GM19023 (cell line): Measurements from ENCODE around the gene PNMA8A.
"Not testable (repeated sequence)": the region's sequence is repeated elsewhere in the genome, so short reads cannot be mapped to it uniquely, and the experiment has no call there.

Source experiments
- ATAC-seq: cut with Tn5 transposase; IDR thresholded peaks from one replicate; pipeline ENCODE4 v1.9.1; 2021; ENCODE audit warnings: mild to moderate bottlenecking, moderate library complexity; ENCODE audit not compliant: unreplicated experiment

PNMA8A gene

DNA sequence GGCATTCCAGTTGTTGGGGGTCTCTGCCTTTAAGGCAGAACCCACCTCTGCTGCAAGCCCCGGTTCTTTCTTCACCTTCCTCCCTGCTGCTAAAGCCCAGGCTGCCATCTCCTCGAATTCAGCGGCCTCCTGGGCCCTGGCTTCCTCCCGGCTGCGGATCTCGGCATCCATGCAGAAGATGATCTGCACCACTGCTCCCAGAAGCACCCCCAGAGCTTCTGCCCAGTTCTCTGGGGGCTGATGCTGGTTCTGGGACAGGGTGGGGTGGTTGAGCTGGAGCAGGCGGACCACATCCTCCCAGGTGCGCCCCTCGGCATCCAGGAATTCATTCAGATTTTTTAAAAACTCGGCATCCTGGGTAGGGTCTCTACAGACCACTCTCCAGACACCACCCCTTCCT is 987 bp downstream of the PNMA8A start:
- ATAC-seq = no peak

DNA sequence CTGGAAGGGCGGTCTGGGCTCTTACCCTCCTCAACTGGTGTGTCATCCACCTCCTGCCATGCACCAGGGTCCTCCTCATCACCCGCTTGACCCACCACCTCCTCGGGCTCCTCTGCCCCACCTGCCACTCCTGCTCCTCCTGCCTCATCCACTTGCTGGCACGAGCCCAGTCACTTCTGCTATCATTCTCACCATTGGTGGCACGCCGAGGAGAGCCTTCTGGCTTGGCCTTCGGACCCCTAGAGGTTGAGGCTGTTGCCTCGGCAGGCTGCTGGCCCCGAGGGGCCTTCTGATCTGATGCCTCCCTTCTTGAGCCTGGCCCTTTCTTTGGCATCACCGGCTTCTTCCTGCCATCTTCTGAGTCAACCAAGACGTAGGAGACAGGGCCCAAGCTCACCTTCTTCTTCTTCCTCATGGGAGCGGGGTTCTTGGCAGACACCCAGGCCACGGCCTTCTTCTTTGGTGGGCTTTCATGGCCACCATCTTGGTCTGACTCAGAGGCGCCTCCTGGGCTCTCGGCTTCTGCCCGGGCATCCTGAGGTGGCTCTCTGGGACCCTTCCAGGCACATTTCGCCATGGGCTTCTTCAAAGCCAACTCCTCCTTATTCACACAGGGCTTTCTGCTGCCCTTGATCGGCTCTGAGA is 1.7 kb downstream of the PNMA8A start:
- no peak for ATAC-seq

- no peak for ATAC-seq
Observed at GRCh38 chr19:46466536-46467196, 4.7 kb downstream of the PNMA8A start.

- no peak for ATAC-seq
Observed at GRCh38 chr19:46463516-46463915, 7.8 kb downstream of the PNMA8A start.

DNA sequence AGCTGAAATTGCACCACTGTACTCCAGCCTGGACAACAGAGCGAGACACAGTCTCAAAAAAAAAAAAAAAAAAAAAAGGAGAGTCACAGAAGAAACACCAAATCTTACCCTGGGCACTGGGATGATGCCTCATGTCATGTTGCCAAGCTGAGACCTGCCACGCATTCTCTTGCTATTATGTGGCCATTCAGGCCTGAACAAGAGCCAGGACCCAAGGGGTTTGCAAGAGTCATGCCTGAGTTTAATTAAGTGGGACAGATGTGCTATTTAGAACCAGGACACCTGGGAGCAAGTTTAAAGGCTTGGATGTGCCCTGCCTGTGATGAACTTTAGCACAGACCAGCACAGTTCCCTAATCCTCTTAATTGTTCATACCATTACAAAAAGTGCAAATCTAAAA is 9.8 kb downstream of the PNMA8A start:
- ATAC-seq = no peak

GRCh38 chr19:46460981-46461380 is 10.4 kb downstream of the PNMA8A start:
- no peak for ATAC-seq

- ATAC-seq = no peak
Observed at GRCh38 chr19:46460055-46460454, 11.3 kb downstream of the PNMA8A start.

- ATAC-seq = no peak
Observed at GRCh38 chr19:46456930-46457329, 14.4 kb downstream of the PNMA8A start.

- no peak for ATAC-seq
Observed at GRCh38 chr19:46454244-46454643, 17.1 kb downstream of the PNMA8A start.

GRCh38 chr19:46453661-46454060 is 17.7 kb downstream of the PNMA8A start:
- ATAC-seq = no peak

GRCh38 chr19:46452186-46452585 is 19.2 kb downstream of the PNMA8A start:
- no peak for ATAC-seq

GRCh38 chr19:46451352-46451751 is 20.0 kb downstream of the PNMA8A start:
- ATAC-seq = no peak

DNA sequence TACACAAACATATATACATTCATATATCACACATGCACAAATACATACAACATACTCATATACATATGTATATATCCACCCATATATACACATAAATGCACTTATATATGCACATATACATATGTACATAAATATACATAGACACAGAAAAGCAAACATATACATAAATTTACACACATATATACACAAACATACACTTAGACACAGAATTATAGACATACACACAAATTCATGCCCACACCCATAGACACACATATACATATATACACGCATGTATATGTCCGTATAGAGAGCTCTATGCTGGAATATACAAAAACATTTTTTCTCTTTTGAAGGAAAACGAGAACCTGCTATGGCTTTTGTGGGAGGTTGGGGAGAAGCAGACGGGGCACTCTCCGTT is 20.6 kb downstream of the PNMA8A start:
- no peak for ATAC-seq

DNA sequence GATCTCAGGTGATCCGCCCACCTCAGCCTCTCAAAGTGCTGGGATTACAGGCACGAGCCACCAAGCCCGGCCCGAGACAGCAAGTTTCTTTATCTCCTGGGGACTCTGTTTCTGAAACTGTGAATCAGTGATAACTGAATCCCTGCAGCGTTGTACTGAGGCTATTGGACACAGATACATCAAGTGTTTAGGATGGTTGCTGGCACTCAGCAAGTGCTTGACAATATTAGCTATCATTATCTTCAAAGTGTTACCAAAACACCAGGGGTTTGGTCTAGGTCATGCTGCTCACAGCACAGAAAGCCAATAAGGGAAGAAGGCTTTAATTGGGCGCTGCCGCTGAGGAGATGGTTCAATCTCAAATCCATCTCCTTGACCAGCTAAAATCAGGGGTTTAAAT is 22.1 kb downstream of the PNMA8A start:
- ATAC-seq = no peak

DNA sequence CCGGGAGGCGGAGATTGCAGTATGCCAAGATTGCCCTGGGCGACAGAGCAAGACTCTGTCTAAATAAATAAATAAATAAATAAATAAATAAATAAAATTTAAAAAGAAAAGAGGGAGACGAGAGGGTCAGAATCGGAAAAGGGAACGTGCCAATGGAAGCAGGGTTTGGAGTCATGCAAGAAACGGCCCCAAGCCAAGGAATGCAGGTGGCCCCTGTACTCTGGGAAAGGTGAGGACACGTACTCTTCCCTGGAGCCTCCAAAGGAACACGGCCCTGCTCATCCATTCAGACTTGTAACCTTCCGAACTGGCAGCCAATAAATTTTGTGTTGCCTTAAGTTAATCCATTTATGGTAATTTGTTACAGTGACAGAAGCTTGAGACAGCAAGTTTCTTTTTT is 22.8 kb downstream of the PNMA8A start:
- no peak for ATAC-seq

- no peak for ATAC-seq
Observed at GRCh38 chr19:46447824-46448223, 23.5 kb downstream of the PNMA8A start.

- ATAC-seq = no peak
Observed at GRCh38 chr19:46447006-46447405, 24.4 kb downstream of the PNMA8A start.

DNA sequence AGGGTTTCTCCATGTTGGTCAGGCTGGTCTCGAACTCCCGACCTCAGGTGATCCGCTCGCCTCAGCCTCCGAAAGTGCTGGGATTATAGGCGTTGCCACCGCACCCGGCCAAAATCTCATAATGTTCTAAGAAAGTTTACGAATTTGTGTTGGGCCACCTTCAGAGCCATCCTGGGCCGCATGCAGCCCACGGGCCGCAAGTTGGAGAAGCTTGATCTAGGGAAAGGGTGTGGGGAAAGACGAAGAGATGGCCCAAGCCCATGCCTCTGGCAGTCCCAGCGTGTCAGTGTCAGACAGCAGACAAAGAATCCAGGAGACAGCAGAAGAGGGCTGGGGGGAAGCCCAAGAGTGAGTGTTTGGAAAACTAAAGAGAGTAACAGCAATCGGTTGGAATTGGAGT is 25.3 kb downstream of the PNMA8A start:
- no peak for ATAC-seq

GRCh38 chr19:46442808-46443450 is 28.4 kb downstream of the PNMA8A start:
- no peak for ATAC-seq

DNA sequence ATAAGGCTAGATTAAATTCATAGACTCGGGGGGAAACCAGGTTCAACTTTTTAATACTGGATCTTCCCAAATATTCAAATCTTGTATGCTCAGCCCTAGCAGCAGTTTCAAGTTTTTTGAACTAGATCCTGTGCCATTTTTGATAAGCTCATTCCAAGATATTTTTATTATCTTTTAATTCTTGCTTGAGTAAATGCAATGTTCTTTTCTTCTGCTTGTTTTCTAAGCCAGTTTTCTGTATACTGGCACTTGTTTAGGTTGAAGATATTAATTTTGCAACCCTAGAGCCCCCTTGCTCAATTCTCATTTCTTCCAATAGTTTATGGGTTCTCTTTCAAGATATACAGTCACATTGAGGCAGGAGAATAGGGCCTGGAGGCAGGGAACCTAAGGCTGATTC is 29.5 kb downstream of the PNMA8A start:
- ATAC-seq = no peak

DNA sequence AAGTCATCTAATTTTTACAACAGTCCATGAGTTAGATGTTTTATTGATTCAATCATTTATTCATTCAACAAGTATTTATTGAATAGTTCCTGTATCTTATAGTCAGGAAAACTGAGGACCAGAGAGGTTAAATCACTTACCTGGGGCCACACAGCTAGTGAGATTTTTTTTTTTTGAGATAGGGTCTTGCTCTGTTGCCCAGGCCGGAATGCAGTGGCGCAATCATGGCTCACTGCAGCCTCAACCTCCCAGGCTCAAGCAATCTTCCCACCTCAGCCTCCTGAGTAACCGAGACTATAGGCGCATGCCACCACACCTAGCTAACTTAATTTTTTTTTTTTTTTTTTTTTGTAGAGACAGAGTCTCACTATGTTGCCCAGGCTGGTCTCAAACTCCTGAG is 35.7 kb downstream of the PNMA8A start:
- ATAC-seq = not testable (repeated sequence)

GRCh38 chr19:46435009-46435408 is 36.4 kb downstream of the PNMA8A start:
- no peak for ATAC-seq
